ENCODE measurements around the gene CELF1. TPM values are rescaled to one million over a fixed set of nuclear protein-coding genes. Genes with fewer than 3 reads are reported as not detected.

Gene CELF1
- total RNA-seq, 1 experiment from 2014 or later: 115 TPM

- no peak for DNase-seq (ENCODE audit: low spot score)
Observed at GRCh38 chr11:47417712-47418111, 135.2 kb downstream of the CELF1 start.

- DNase-seq (ENCODE audit: low spot score): peak; percentile 97
Observed at GRCh38 chr11:47415949-47416472, 136.9 kb downstream of the CELF1 start.

Other genes with a start within 250 kb of the CELF1 start
- not detected in 2 replicates for gene MYBPC3, start 200.4 kb downstream of the CELF1 start, total RNA-seq (2014; rRNA removed; shearing (Covaris generic))
- gene SPI1, start 174.6 kb downstream of the CELF1 start, total RNA-seq (2014; rRNA removed; shearing (Covaris generic)): 0.10 TPM in 1 of 2 replicates, not detected in the other
- 103 and 108 TPM in 2 replicates for gene SLC39A13, start 144.5 kb downstream of the CELF1 start, total RNA-seq (2014; rRNA removed; shearing (Covaris generic))
- gene PSMC3, start 126.7 kb downstream of the CELF1 start, total RNA-seq (2014; rRNA removed; shearing (Covaris generic)): 435 and 665 TPM in 2 replicates
- not detected in 2 replicates for gene RAPSN, start 104.0 kb downstream of the CELF1 start, total RNA-seq (2014; rRNA removed; shearing (Covaris generic))
- 225 and 253 TPM in 2 replicates for gene PTPMT1, start 12.5 kb upstream of the CELF1 start, total RNA-seq (2014; rRNA removed; shearing (Covaris generic))
- gene KBTBD4, start 25.8 kb upstream of the CELF1 start, total RNA-seq (2014; rRNA removed; shearing (Covaris generic)): 44.7 and 60.4 TPM in 2 replicates
- gene NDUFS3, start 25.9 kb upstream of the CELF1 start, total RNA-seq (2014; rRNA removed; shearing (Covaris generic)): 152 and 165 TPM in 2 replicates
- gene FAM180B, start 33.5 kb upstream of the CELF1 start, total RNA-seq (2014; rRNA removed; shearing (Covaris generic)): not detected in 2 replicates
- not detected in 2 replicates for gene C1QTNF4, start 41.3 kb upstream of the CELF1 start, total RNA-seq (2014; rRNA removed; shearing (Covaris generic))
- 250 and 254 TPM in 2 replicates for gene MTCH2, start 89.4 kb upstream of the CELF1 start, total RNA-seq (2014; rRNA removed; shearing (Covaris generic))
- gene AGBL2, start 162.2 kb upstream of the CELF1 start, total RNA-seq (2014; rRNA removed; shearing (Covaris generic)): 1.8 and 2.8 TPM in 2 replicates
- 32.9 and 33.4 TPM in 2 replicates for gene FNBP4, start 214.2 kb upstream of the CELF1 start, total RNA-seq (2014; rRNA removed; shearing (Covaris generic))

Measured in A172 (cell line).